Fibroblast of lung (primary cell): ENCODE results near the gene SH3TC1. TPM values are rescaled to one million over a fixed set of nuclear protein-coding genes. Genes with fewer than 3 reads are reported as not detected.

Source experiments
- DNase-seq, 2 donors: peaks; one replicate each; pipeline versions ENCODE4 v3.0.0 to v3.0.0-alpha.2; 2010; ENCODE audit warnings: low read depth in 2 of 2
- H2AFZ ChIP-seq: 2 replicates; pipeline ENCODE4 v1.5.1; 2012; ENCODE audit warnings: low read length, control low read depth, inconsistent platforms
- H3K27ac ChIP-seq: 2 replicates; pipeline ENCODE4 v1.5.1; 2011; ENCODE audit warnings: low read length, control low read depth; ENCODE audit not compliant: insufficient read depth
- H3K27me3 ChIP-seq: 2 replicates; pipeline ENCODE4 v1.5.1; 2011; ENCODE audit warnings: mild to moderate bottlenecking, low read length; ENCODE audit not compliant: control insufficient read depth, insufficient read depth
- H3K36me3 ChIP-seq: 2 replicates; pipeline ENCODE4 v1.5.1; 2011; ENCODE audit warnings: low read length; ENCODE audit not compliant: control insufficient read depth, insufficient read depth
- H3K4me1 ChIP-seq: 2 replicates; pipeline ENCODE4 v1.5.1; 2011; ENCODE audit warnings: low read length; ENCODE audit not compliant: control insufficient read depth, insufficient read depth; ENCODE audit errors: extremely low read depth
- H3K4me2 ChIP-seq: 2 replicates; pipeline ENCODE4 v1.5.1; 2011; ENCODE audit warnings: low read length, control low read depth; ENCODE audit not compliant: insufficient read depth; ENCODE audit errors: extremely low read depth
- H3K4me3 ChIP-seq, 4 experiments: fragments of 200-600 bp in 1 of 4; sonication (generic) in 1 of 4; replicated peaks in 1 of 4; 2 replicates each; pipeline ENCODE4 v1.5.1; 2011 to 2016; ENCODE audit warnings: low read length in 4 of 4, low read depth in 3 of 4, mild to moderate bottlenecking in 3 of 4, control low read depth in 2 of 4, inconsistent platforms in 1 of 4, mixed read lengths in 1 of 4; ENCODE audit not compliant: insufficient read depth in 1 of 4; ENCODE audit errors: control extremely low read depth in 1 of 4
- H3K79me2 ChIP-seq: 2 replicates; pipeline ENCODE4 v1.5.1; 2012; ENCODE audit warnings: mild to moderate bottlenecking, low read length, inconsistent platforms; ENCODE audit not compliant: control insufficient read depth, insufficient read depth
- H3K9ac ChIP-seq: 2 replicates; pipeline ENCODE4 v1.5.1; 2011; ENCODE audit warnings: mild to moderate bottlenecking, low read length, control low read depth; ENCODE audit not compliant: insufficient read depth
- H3K9me3 ChIP-seq: 2 replicates; pipeline ENCODE4 v1.5.1; 2012; ENCODE audit warnings: low read depth, low read length; ENCODE audit not compliant: control insufficient read depth, insufficient read depth
- H4K20me1 ChIP-seq: 2 replicates; pipeline ENCODE4 v1.5.1; 2011; ENCODE audit warnings: low read length; ENCODE audit not compliant: control insufficient read depth, insufficient read depth; ENCODE audit errors: extremely low read depth
- CTCF ChIP-seq, 2 donors: IDR thresholded peaks in 1 of 2; conservative IDR thresholded peaks in 1 of 2; 1 replicate in 1 of 2; 2 replicates in 1 of 2; pipeline ENCODE4 v1.5.1; 2011 to 2012; ENCODE audit warnings: low read length in 2 of 2, control low read depth in 1 of 2, inconsistent platforms in 1 of 2, low read depth in 1 of 2, mild to moderate bottlenecking in 1 of 2
- EZH2 ChIP-seq: IDR thresholded peaks from 2 replicates; pipeline ENCODE4 v1.5.1; 2012; ENCODE audit warnings: low read length, control low read depth, mild to moderate bottlenecking; ENCODE audit errors: missing control alignments
- polyA plus RNA-seq, 2 donors: library from polyadenylated mRNA; depleted of rRNA in 1 of 2; stranded (reverse) in 1 of 2; unstranded in 1 of 2; fragments of >200 nt; gene quantifications; 2 replicates each; pipeline ENCODE4 v1.2.1, GENCODE V29; 2011 to 2012; ENCODE audit warnings: missing spikeins in 1 of 2
- total RNA-seq: library from RNA; depleted of rRNA; stranded (reverse); fragments of >200 nt; gene quantifications from 2 replicates; pipeline ENCODE4 v1.2.1, GENCODE V29; 2014

SH3TC1 gene
- total and polyA plus RNA-seq, 2 donors (not counting 1 experiment from before 2014, with no cell fraction given): 3.3 to 11.6 TPM

- no peak for TF ChIP-seq EZH2
- TF ChIP-seq CTCF (conservative IDR thresholded peaks at IDR 0.05 in 1 of 2, IDR thresholded peaks at IDR 0.05 in 1 of 2; ENCODE audit: low read depth in 1 of 2, low read length in 2 of 2): no peak
- Histone ChIP-seq H3K4me3 (no peak overlapping the region), H3K9ac (no peak overlapping the region), H4K20me1 (no peaks in the 10 kb centered on the region), H3K36me3 (no peaks in the 10 kb centered on the region), H3K4me2 (no peak overlapping the region), H2AFZ (no peak overlapping the region), H3K79me2 (no peaks in the 10 kb centered on the region), H3K27ac (no peak overlapping the region), H3K9me3 (no peaks in the 10 kb centered on the region), H3K27me3 (peaks cover 3% of the 10 kb centered on the region), H3K4me1 (peaks cover 4% of the 10 kb centered on the region)
- DNase-seq: no peak
These were observed 66.3 kb downstream of the SH3TC1 start for GRCh38 chr4:8265171-8265929.

GRCh38 chr4:8266088-8266487, 67.0 kb downstream of the SH3TC1 start:
- Histone ChIP-seq H3K4me1 (peaks cover 2% of the 10 kb centered on the region), H3K9ac (no peak overlapping the region), H3K27me3 (peaks cover 9% of the 10 kb centered on the region), H2AFZ (no peak overlapping the region), H3K4me2 (no peak overlapping the region), H3K27ac (no peak overlapping the region), H3K9me3 (no peaks in the 10 kb centered on the region), H3K36me3 (no peaks in the 10 kb centered on the region), H4K20me1 (no peaks in the 10 kb centered on the region), H3K4me3 (no peak overlapping the region), H3K79me2 (no peaks in the 10 kb centered on the region)
- DNase-seq: no peak
- TF ChIP-seq EZH2 (no peak), CTCF (conservative IDR thresholded peaks at IDR 0.05 in 1 of 2, IDR thresholded peaks at IDR 0.05 in 1 of 2; ENCODE audit: low read depth in 1 of 2, low read length in 2 of 2) (no peak)

- Histone ChIP-seq H3K9ac (no peak overlapping the region), H3K9me3 (no peaks in the 10 kb centered on the region), H3K4me1 (no peaks in the 10 kb centered on the region), H3K27me3 (peaks cover 13% of the 10 kb centered on the region), H3K4me2 (no peak overlapping the region), H3K36me3 (no peaks in the 10 kb centered on the region), H3K79me2 (no peaks in the 10 kb centered on the region), H3K4me3 (no peak overlapping the region), H2AFZ (no peak overlapping the region), H3K27ac (no peak overlapping the region), H4K20me1 (no peaks in the 10 kb centered on the region)
- no peak for DNase-seq
- TF ChIP-seq EZH2: no peak
- TF ChIP-seq CTCF (conservative IDR thresholded peaks at IDR 0.05 in 1 of 2, IDR thresholded peaks at IDR 0.05 in 1 of 2; ENCODE audit: low read depth in 1 of 2, low read length in 2 of 2): no peak
These were observed 67.4 kb downstream of the SH3TC1 start for GRCh38 chr4:8266508-8266907.
